Glutamatergic neuron (in vitro differentiated cells): ENCODE data around the gene OR1J1. TPM values are rescaled to one million over a fixed set of nuclear protein-coding genes. Genes with fewer than 3 reads are reported as not detected.

Experiments
- DNase-seq: peaks from one replicate; pipeline ENCODE4 v3.0.0; 2022
- H3K27ac Mint-ChIP-seq: one replicate; pipeline ENCODE4 v1.8.0; 2020; ENCODE audit warnings: mild to moderate bottlenecking, mixed read lengths, inconsistent platforms; ENCODE audit not compliant: unreplicated experiment
- H3K27me3 Mint-ChIP-seq: one replicate; pipeline ENCODE4 v1.8.0; 2020; ENCODE audit warnings: mild to moderate bottlenecking, moderate library complexity, mixed read lengths, inconsistent platforms; ENCODE audit not compliant: unreplicated experiment
- H3K36me3 Mint-ChIP-seq: one replicate; pipeline ENCODE4 v1.8.0; 2020; ENCODE audit warnings: mild to moderate bottlenecking, mixed read lengths, inconsistent platforms; ENCODE audit not compliant: unreplicated experiment
- H3K4me1 Mint-ChIP-seq: one replicate; pipeline ENCODE4 v1.8.0; 2020; ENCODE audit warnings: mild to moderate bottlenecking, low read depth, mixed read lengths, inconsistent platforms; ENCODE audit not compliant: unreplicated experiment
- H3K4me3 Mint-ChIP-seq: one replicate; pipeline ENCODE4 v1.8.0; 2020; ENCODE audit warnings: mild to moderate bottlenecking, mixed read lengths, inconsistent platforms; ENCODE audit not compliant: unreplicated experiment
- H3K9me3 Mint-ChIP-seq: one replicate; pipeline ENCODE4 v1.8.0; 2020; ENCODE audit warnings: mild to moderate bottlenecking, moderate library complexity, mixed read lengths, inconsistent platforms; ENCODE audit not compliant: unreplicated experiment
- total RNA-seq: library from RNA; stranded (reverse); fragmentation: NEBNext Ultra II Directional; extraction: Animal tissue kit (Norgen Biotek cat#: 25700); gene quantifications from one replicate; pipeline ENCODE4 v1.2.1, GENCODE V29; 2021; ENCODE audit not compliant: unreplicated experiment
- TF ChIP-seq, protein P1 (sequence below): fragments of 200-600 bp; sonication (generic); IDR thresholded peaks from one replicate; pipeline ENCODE4 v1.5.0; 2021; ENCODE audit not compliant: partially characterized antibody, unreplicated experiment

OR1J1 gene
- total RNA-seq, 1 donor from 2014 or later: not detected

DNA sequence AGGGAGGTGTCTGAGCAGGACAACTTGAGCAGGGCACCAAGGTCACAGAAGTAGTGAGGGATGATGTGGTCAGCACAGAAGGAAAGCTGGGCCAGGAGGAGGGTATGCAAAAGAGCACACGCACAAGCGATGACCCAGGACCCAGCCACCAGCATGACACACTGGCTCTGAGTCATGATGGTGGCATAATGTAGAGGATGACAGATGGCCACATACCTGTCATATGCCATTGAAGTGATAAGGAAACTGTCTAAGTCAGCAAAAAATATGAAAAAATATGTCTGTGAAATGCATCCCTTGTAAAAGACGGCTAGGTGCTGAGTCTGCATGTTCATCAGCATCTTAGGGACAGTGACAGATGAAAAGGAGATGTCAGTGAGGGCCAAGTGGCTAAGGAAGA lies 380 bp downstream of the OR1J1 start:
- Mint-ChIP-seq H3K9me3 (no peaks in the 10 kb centered on the region), H3K27ac (no peak overlapping the region), H3K4me3 (no peak overlapping the region), H3K27me3 (peaks cover 2% of the 10 kb centered on the region), H3K4me1 (no peaks in the 10 kb centered on the region), H3K36me3 (no peaks in the 10 kb centered on the region)
- DNase-seq: no peak
- TF ChIP-seq, protein P1, sequence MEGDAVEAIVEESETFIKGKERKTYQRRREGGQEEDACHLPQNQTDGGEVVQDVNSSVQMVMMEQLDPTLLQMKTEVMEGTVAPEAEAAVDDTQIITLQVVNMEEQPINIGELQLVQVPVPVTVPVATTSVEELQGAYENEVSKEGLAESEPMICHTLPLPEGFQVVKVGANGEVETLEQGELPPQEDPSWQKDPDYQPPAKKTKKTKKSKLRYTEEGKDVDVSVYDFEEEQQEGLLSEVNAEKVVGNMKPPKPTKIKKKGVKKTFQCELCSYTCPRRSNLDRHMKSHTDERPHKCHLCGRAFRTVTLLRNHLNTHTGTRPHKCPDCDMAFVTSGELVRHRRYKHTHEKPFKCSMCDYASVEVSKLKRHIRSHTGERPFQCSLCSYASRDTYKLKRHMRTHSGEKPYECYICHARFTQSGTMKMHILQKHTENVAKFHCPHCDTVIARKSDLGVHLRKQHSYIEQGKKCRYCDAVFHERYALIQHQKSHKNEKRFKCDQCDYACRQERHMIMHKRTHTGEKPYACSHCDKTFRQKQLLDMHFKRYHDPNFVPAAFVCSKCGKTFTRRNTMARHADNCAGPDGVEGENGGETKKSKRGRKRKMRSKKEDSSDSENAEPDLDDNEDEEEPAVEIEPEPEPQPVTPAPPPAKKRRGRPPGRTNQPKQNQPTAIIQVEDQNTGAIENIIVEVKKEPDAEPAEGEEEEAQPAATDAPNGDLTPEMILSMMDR: no peak

DNA sequence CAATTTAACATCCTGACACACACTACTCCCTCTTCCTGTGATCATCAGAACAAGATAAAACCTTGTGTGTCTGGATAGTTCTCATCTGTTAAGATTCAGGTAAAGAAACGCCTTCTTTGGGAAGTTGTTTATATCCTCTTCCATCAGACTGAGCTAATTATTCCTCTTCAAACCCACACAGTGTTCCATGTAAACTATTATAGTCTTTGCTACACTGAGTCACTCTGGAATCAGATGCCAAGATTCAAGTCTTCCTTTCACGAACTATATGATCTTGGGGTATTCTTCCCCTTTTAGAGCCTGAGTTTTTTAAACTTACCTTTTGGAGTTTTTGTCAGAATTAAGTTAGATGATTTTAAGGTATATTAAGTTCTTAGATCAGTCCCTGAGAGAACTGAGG lies 2.0 kb downstream of the OR1J1 start:
- Mint-ChIP-seq H3K27me3 (no peaks in the 10 kb centered on the region), H3K4me1 (no peaks in the 10 kb centered on the region), H3K9me3 (peaks cover 2% of the 10 kb centered on the region), H3K4me3 (no peak overlapping the region), H3K36me3 (no peaks in the 10 kb centered on the region), H3K27ac (no peak overlapping the region)
- TF ChIP-seq, protein P1: no peak
- DNase-seq: no peak

DNA sequence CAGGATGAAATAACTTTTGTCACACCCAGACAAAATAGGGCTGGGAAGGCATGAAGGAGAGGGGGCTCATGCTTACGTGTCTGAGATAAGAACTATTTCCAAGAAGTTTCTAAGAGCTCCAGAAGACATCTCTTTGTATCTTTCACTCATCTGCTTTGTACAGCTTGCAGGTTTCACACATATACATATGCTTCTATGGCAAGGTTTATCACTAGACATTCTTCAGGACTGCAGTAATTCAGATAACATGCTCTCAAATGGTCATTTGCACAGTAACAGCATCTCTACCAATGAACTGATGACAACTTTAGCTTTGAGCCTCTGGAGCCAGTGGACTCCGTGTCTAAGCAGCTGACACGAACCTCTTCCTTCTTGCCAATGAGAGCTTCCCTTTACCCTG lies 3.2 kb downstream of the OR1J1 start:
- no peaks in the 10 kb centered on the region for H3K27me3 Mint-ChIP-seq
- peaks cover 2% of the 10 kb centered on the region for H3K36me3 Mint-ChIP-seq
- H3K9me3 Mint-ChIP-seq: peaks cover 4% of the 10 kb centered on the region

DNA sequence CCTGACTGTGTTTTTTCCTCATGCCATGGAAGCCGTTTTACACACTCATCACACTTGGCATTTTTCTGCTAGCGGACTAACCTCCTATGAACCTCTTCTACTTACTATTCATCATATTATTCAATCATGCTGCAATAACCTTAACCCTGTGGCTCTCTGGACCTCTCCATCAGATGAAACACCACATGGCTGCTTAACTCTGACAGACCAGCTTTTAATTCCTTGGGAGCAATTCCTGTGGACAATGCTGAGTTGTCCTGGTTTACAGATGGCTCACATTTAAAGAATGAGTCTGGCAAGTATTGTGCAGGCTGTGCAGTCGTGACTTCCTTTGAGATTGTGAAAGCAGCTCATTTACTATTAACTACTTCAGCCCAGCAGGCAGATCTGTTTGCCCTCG lies 9.0 kb downstream of the OR1J1 start:
- H3K27ac Mint-ChIP-seq: no peak overlapping the region
- DNase-seq: no peak
- TF ChIP-seq, protein P1: no peak
- H3K27me3 Mint-ChIP-seq: no peaks in the 10 kb centered on the region
- peaks cover 9% of the 10 kb centered on the region for H3K36me3 Mint-ChIP-seq
- H3K9me3 Mint-ChIP-seq: peaks cover 8% of the 10 kb centered on the region
- H3K4me3 Mint-ChIP-seq: no peak overlapping the region
- no peaks in the 10 kb centered on the region for H3K4me1 Mint-ChIP-seq

More for the DNA sequence above, 3.2 kb downstream of the OR1J1 start:
- DNase-seq: no peak
- H3K4me1 Mint-ChIP-seq: no peaks in the 10 kb centered on the region
- TF ChIP-seq, protein P1: no peak
- H3K27ac Mint-ChIP-seq: no peak overlapping the region
- H3K4me3 Mint-ChIP-seq: no peak overlapping the region

DNA sequence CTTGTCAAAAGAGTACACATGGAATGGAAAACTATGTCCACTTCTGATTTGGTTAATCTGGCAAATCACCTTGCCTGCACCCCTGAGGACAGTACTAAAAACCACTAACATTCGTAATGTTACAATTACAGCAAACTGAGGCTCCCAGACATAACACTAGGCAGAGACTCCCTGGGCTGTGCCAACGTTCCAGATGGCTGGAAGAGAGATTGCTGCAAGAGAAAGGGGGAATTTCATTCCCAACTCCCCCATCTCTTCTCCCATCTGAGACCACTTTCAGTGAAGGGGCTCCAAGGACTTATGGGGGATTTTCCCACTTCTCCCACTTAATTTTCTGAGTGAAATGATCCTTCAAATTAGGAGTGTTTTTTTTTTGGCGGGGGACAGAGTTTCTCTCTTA lies 11.3 kb downstream of the OR1J1 start:
- peaks cover 9% of the 10 kb centered on the region for H3K36me3 Mint-ChIP-seq
- no peaks in the 10 kb centered on the region for H3K27me3 Mint-ChIP-seq
- peaks cover 8% of the 10 kb centered on the region for H3K9me3 Mint-ChIP-seq
- no peak overlapping the region for H3K4me3 Mint-ChIP-seq
- DNase-seq: no peak
- TF ChIP-seq, protein P1: no peak
- H3K27ac Mint-ChIP-seq: no peak overlapping the region
- H3K4me1 Mint-ChIP-seq: no peaks in the 10 kb centered on the region
